Astrocyte (in vitro differentiated cells and primary cell): ENCODE measurements around the gene RBM47. TPM values are rescaled to one million over a fixed set of nuclear protein-coding genes. Genes with fewer than 3 reads are reported as not detected.
A peak's percentile ranks its signal among the peaks of the same experiment; 100 is the strongest.

ENCODE experiments used
- DNase-seq: peaks from one replicate; pipeline ENCODE4 v3.0.0-alpha.2; 2010; ENCODE audit warnings: low read depth
- FAIRE-seq: peaks from 2 replicates; lab custom pipeline; 2011; peaks lifted over from hg19 to GRCh38; lab: Jason Lieb, UNC
- H2AFZ ChIP-seq: 2 replicates; pipeline ENCODE4 v1.6.0; 2012; ENCODE audit warnings: low read depth, low read length, inconsistent platforms
- H3K27ac ChIP-seq: 2 replicates; pipeline ENCODE4 v1.5.1; 2011; ENCODE audit warnings: low read depth, low read length, inconsistent platforms
- H3K27me3 ChIP-seq: 2 replicates; pipeline ENCODE4 v1.6.0; 2011; ENCODE audit warnings: low read length, inconsistent platforms; ENCODE audit not compliant: insufficient read depth
- H3K36me3 ChIP-seq: 2 replicates; pipeline ENCODE4 v1.5.1; 2011; ENCODE audit warnings: low read length, inconsistent platforms; ENCODE audit not compliant: insufficient read depth
- H3K4me1 ChIP-seq: 2 replicates; pipeline ENCODE4 v1.5.1; 2011; ENCODE audit warnings: low read length, inconsistent platforms; ENCODE audit not compliant: insufficient read depth
- H3K4me2 ChIP-seq: 2 replicates; pipeline ENCODE4 v1.6.0; 2012; ENCODE audit warnings: low read length, inconsistent platforms
- H3K4me3 ChIP-seq: 2 replicates; pipeline ENCODE4 v1.5.1; 2011; ENCODE audit warnings: low read depth, mild to moderate bottlenecking, low read length, inconsistent platforms; ENCODE audit not compliant: insufficient read depth
- H3K79me2 ChIP-seq: 2 replicates; pipeline ENCODE4 v1.6.0; 2012; ENCODE audit warnings: mild to moderate bottlenecking, low read length, inconsistent platforms; ENCODE audit not compliant: insufficient read depth
- H3K9ac ChIP-seq: 2 replicates; pipeline ENCODE4 v1.6.0; 2012; ENCODE audit warnings: mild to moderate bottlenecking, low read length, inconsistent platforms
- H3K9me3 ChIP-seq: 2 replicates; pipeline ENCODE4 v1.5.1; 2012; ENCODE audit warnings: low read depth, mild to moderate bottlenecking, low read length, inconsistent platforms; ENCODE audit not compliant: insufficient read depth
- H4K20me1 ChIP-seq: 2 replicates; pipeline ENCODE4 v1.6.0; 2012; ENCODE audit warnings: low read length, inconsistent platforms; ENCODE audit not compliant: insufficient read depth
- H3K27ac Mint-ChIP-seq: one replicate; pipeline ENCODE4 v1.8.0; 2021; ENCODE audit warnings: mild to moderate bottlenecking, mixed read lengths; ENCODE audit not compliant: unreplicated experiment
- H3K27me3 Mint-ChIP-seq: one replicate; pipeline ENCODE4 v1.8.0; 2021; ENCODE audit warnings: low read depth, mixed read lengths; ENCODE audit not compliant: unreplicated experiment
- H3K36me3 Mint-ChIP-seq: one replicate; pipeline ENCODE4 v1.8.0; 2021; ENCODE audit warnings: low read depth, mixed read lengths; ENCODE audit not compliant: unreplicated experiment
- H3K4me1 Mint-ChIP-seq: one replicate; pipeline ENCODE4 v1.8.0; 2021; ENCODE audit warnings: low read depth, mixed read lengths; ENCODE audit not compliant: unreplicated experiment
- H3K4me3 Mint-ChIP-seq: one replicate; pipeline ENCODE4 v1.8.0; 2021; ENCODE audit warnings: mild to moderate bottlenecking, moderate library complexity, mixed read lengths; ENCODE audit not compliant: unreplicated experiment
- H3K9me3 Mint-ChIP-seq: one replicate; pipeline ENCODE4 v1.8.0; 2021; ENCODE audit warnings: mild to moderate bottlenecking, mixed read lengths; ENCODE audit not compliant: unreplicated experiment
- CTCF ChIP-seq: IDR thresholded peaks from 2 replicates; pipeline ENCODE4 v1.5.1; 2011; ENCODE audit warnings: low read depth, mild to moderate bottlenecking, inconsistent platforms, low read length, moderate library complexity; ENCODE audit not compliant: insufficient read depth
- EZH2 ChIP-seq: IDR thresholded peaks from 2 replicates; pipeline ENCODE4 v1.6.1; 2012; ENCODE audit warnings: mild to moderate bottlenecking, low read length, inconsistent platforms; ENCODE audit not compliant: insufficient read depth
- total RNA-seq: library from RNA; stranded (reverse); gene quantifications from 2 replicates; pipeline ENCODE4 v1.2.1, GENCODE V29; 2021

Gene RBM47
- total RNA-seq, 1 donor from 2014 or later: 2.9 TPM

GRCh38 chr4:40427128-40427527 lies 202.5 kb downstream of the RBM47 start:
- TF ChIP-seq CTCF (no peak), EZH2 (no peak)
- H3K4me3 Mint-ChIP-seq: no peak overlapping the region
- H3K27ac Mint-ChIP-seq: no peak overlapping the region
- H3K36me3 Mint-ChIP-seq: no peaks in the 10 kb centered on the region
- Histone ChIP-seq H3K4me2 (no peak overlapping the region), H3K36me3 (no peaks in the 10 kb centered on the region), H3K9me3 (no peaks in the 10 kb centered on the region), H3K4me1 (no peaks in the 10 kb centered on the region), H2AFZ (no peak overlapping the region), H3K27ac (no peak overlapping the region), H3K9ac (no peak overlapping the region), H3K27me3 (no peaks in the 10 kb centered on the region), H4K20me1 (no peaks in the 10 kb centered on the region), H3K4me3 (no peak overlapping the region), H3K79me2 (no peaks in the 10 kb centered on the region)
- H3K9me3 Mint-ChIP-seq: no peaks in the 10 kb centered on the region
- H3K4me1 Mint-ChIP-seq: peaks cover 3% of the 10 kb centered on the region
- FAIRE-seq: no peak
- DNase-seq: no peak
- no peaks in the 10 kb centered on the region for H3K27me3 Mint-ChIP-seq

GRCh38 chr4:40425799-40426574 lies 203.7 kb downstream of the RBM47 start:
- H3K27ac Mint-ChIP-seq: no peak overlapping the region
- no peaks in the 10 kb centered on the region for H3K9me3 ChIP-seq
- no peaks in the 10 kb centered on the region for H3K27me3 Mint-ChIP-seq
- H2AFZ ChIP-seq: no peak overlapping the region
- TF ChIP-seq CTCF (no peak), EZH2 (no peak)
- H3K36me3 ChIP-seq: no peaks in the 10 kb centered on the region
- no peaks in the 10 kb centered on the region for H3K9me3 Mint-ChIP-seq
- FAIRE-seq (no peak), DNase-seq (no peak)
- no peak overlapping the region for H3K9ac ChIP-seq
- no peaks in the 10 kb centered on the region for H3K27me3 ChIP-seq
- no peaks in the 10 kb centered on the region for H3K79me2 ChIP-seq
- H3K36me3 Mint-ChIP-seq: no peaks in the 10 kb centered on the region
- H3K4me3 ChIP-seq: no peak overlapping the region
- H3K27ac ChIP-seq: no peak overlapping the region
- no peaks in the 10 kb centered on the region for H4K20me1 ChIP-seq
- no peak overlapping the region for H3K4me3 Mint-ChIP-seq
- H3K4me1 Mint-ChIP-seq: peaks cover 3% of the 10 kb centered on the region
- H3K4me1 ChIP-seq: no peaks in the 10 kb centered on the region
- H3K4me2 ChIP-seq: no peak overlapping the region

- H4K20me1 ChIP-seq: no peaks in the 10 kb centered on the region
- H3K4me1 Mint-ChIP-seq: peaks cover 3% of the 10 kb centered on the region
- no peaks in the 10 kb centered on the region for H3K4me1 ChIP-seq
- no peak overlapping the region for H3K4me3 ChIP-seq
- FAIRE-seq (no peak), DNase-seq (peak; percentile 55)
- TF ChIP-seq EZH2: no peak
- TF ChIP-seq CTCF: no peak
- H3K27me3 ChIP-seq: no peaks in the 10 kb centered on the region
- no peaks in the 10 kb centered on the region for H3K36me3 ChIP-seq
- no peak overlapping the region for H3K4me2 ChIP-seq
- no peaks in the 10 kb centered on the region for H3K36me3 Mint-ChIP-seq
- H3K9me3 Mint-ChIP-seq: peaks cover 6% of the 10 kb centered on the region
- H3K27me3 Mint-ChIP-seq: no peaks in the 10 kb centered on the region
- no peak overlapping the region for H2AFZ ChIP-seq
- no peak overlapping the region for H3K9ac ChIP-seq
- H3K9me3 ChIP-seq: no peaks in the 10 kb centered on the region
- H3K4me3 Mint-ChIP-seq: no peak overlapping the region
- no peaks in the 10 kb centered on the region for H3K79me2 ChIP-seq
- H3K27ac Mint-ChIP-seq: no peak overlapping the region
- no peak overlapping the region for H3K27ac ChIP-seq
Measured at GRCh38 chr4:40423735-40424134, 205.9 kb downstream of the RBM47 start.
